Measurements from ENCODE around the gene RTN4IP1.
"Not testable (repeated sequence)": the region's sequence is repeated elsewhere in the genome, so short reads cannot be mapped to it uniquely, and the experiment has no call there.

Gene RTN4IP1

GRCh38 chr6:106637717-106638341 lies 8.5 kb upstream of the RTN4IP1 start:
- Mint-ChIP-seq H3K4me1 (ENCODE audit: low read depth) (peaks cover 48% of the 10 kb centered on the region), H3K4me3 (no peak overlapping the region), H3K27ac (peak overlapping the region; percentile 33), H3K9me3 (no peaks in the 10 kb centered on the region), H3K36me3 (ENCODE audit: low read depth) (peaks cover 45% of the 10 kb centered on the region), H3K27me3 (no peaks in the 10 kb centered on the region)

GRCh38 chr6:106637051-106637716 lies 7.9 kb upstream of the RTN4IP1 start:
- Mint-ChIP-seq H3K27ac (peak overlapping the region; percentile 33), H3K4me3 (peak overlapping the region; percentile 18), H3K4me1 (ENCODE audit: low read depth) (peaks cover 53% of the 10 kb centered on the region), H3K9me3 (no peaks in the 10 kb centered on the region), H3K27me3 (no peaks in the 10 kb centered on the region), H3K36me3 (ENCODE audit: low read depth) (peaks cover 43% of the 10 kb centered on the region)

DNA sequence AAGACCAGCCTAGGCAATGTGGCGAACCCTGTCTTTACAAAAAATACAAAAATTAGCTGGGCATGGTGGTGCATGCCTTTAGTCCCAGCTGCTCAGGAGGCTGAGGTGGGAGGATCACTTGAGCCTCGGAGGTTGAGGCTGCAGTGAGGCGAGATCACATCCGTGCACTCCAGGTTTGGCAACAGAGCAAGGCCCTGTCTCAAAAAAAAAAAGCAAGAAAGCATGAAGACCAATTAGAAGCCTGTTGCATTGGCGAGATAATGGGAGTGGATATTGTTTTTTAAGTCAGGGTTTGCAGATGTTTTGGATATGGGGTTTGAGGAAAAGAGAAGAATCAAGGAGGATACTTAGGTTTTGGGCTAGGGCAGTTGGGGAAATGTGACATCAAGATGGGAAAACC lies 5.3 kb upstream of the RTN4IP1 start:
- no peaks in the 10 kb centered on the region for H3K9me3 Mint-ChIP-seq
- peak overlapping the region; percentile 63 for H3K27ac Mint-ChIP-seq
- H3K4me1 Mint-ChIP-seq (ENCODE audit: low read depth) = peaks cover 67% of the 10 kb centered on the region
- no peak overlapping the region for H3K4me3 Mint-ChIP-seq
- peaks cover 40% of the 10 kb centered on the region for H3K36me3 Mint-ChIP-seq (ENCODE audit: low read depth)
- no peaks in the 10 kb centered on the region for H3K27me3 Mint-ChIP-seq

DNA sequence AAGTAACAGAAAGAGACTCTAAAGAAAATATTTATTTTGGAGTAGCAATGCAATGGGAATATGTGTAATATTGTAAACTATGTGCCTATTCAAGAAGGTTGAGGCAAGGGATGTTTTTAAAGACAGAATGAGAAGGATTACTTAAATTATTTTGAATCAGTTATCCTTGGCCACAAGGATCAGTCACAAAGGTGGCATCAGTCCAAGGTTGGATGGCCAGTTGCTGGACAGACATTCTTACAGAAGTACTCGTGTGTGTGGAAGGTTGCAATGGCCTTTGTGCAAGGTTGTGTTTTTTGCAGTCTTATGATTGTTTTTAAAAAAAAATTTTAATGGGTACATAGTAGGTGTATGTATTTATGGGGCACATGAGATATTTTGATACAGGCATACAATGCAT lies 2.0 kb upstream of the RTN4IP1 start:
- Mint-ChIP-seq H3K36me3 (ENCODE audit: low read depth) (peaks cover 27% of the 10 kb centered on the region), H3K9me3 (no peaks in the 10 kb centered on the region), H3K27me3 (no peaks in the 10 kb centered on the region), H3K27ac (no peak overlapping the region), H3K4me3 (no peak overlapping the region), H3K4me1 (ENCODE audit: low read depth) (peaks cover 59% of the 10 kb centered on the region)

DNA sequence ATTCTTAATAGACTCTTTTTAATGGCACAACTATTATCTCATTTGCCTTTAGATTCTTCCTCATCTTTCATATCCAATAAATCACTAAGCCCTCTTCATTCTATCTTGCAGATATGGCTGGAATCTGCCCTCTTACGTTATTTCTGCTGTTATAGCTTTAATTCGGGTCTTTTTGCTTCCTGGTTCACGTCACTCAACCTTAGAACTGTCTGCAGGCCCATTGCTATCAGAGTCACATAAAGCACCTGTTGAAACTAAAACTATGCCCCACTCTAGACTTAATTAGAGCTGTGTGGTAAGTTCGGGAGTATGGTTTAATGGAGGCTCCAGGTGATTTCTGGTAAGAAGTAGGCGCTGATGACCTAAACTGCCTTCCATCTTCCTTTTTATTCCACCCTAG lies 1.1 kb upstream of the RTN4IP1 start:
- Mint-ChIP-seq H3K27me3 (no peaks in the 10 kb centered on the region), H3K27ac (peak overlapping the region; percentile 93), H3K4me1 (ENCODE audit: low read depth) (peaks cover 64% of the 10 kb centered on the region), H3K36me3 (ENCODE audit: low read depth) (peaks cover 27% of the 10 kb centered on the region), H3K9me3 (no peaks in the 10 kb centered on the region), H3K4me3 (peak overlapping the region; percentile 92)

GRCh38 chr6:106629859-106630163 lies 513 bp upstream of the RTN4IP1 start:
- Mint-ChIP-seq H3K4me3 (peak overlapping the region; percentile 92), H3K9me3 (no peaks in the 10 kb centered on the region), H3K27me3 (no peaks in the 10 kb centered on the region), H3K4me1 (ENCODE audit: low read depth) (peaks cover 58% of the 10 kb centered on the region), H3K36me3 (ENCODE audit: low read depth) (peaks cover 22% of the 10 kb centered on the region), H3K27ac (peak overlapping the region; percentile 93)

DNA sequence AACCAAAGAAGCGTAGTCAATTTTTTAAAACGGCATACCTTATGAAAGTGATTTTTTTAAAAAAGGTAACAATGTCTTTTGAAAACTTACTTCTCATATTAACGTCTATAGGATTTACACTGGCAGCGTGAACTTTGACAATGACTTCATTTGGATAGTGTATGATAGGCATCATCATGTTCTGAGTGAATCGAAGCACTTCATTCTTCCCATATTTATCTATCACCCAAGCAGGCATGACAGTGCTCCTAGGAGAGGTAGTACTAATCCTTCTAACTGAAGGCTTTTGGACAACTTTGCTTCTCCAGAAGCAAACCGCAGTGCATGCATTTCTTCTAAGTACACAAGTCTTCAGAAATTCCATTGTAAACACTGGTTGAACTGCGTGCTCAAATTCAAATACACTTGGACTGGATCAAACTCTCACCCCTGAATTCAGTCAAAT lies 618 bp downstream of the RTN4IP1 start:
- Mint-ChIP-seq H3K4me1 (ENCODE audit: low read depth) (peaks cover 50% of the 10 kb centered on the region), H3K4me3 (peak overlapping the region; percentile 92), H3K27ac (peak overlapping the region; percentile 93), H3K27me3 (no peaks in the 10 kb centered on the region), H3K9me3 (no peaks in the 10 kb centered on the region), H3K36me3 (ENCODE audit: low read depth) (peaks cover 12% of the 10 kb centered on the region)

GRCh38 chr6:106627760-106628159 lies 1.5 kb downstream of the RTN4IP1 start:
- H3K27ac Mint-ChIP-seq = peak overlapping the region; percentile 45
- peak overlapping the region; percentile 92 for H3K4me3 Mint-ChIP-seq
- H3K27me3 Mint-ChIP-seq, H3K9me3 Mint-ChIP-seq: not testable (repeated sequence)
- H3K4me1 Mint-ChIP-seq (ENCODE audit: low read depth) = peaks cover 47% of the 10 kb centered on the region
- H3K36me3 Mint-ChIP-seq (ENCODE audit: low read depth) = peaks cover 15% of the 10 kb centered on the region

- H3K4me1 Mint-ChIP-seq (ENCODE audit: low read depth) = peaks cover 38% of the 10 kb centered on the region
- H3K9me3 Mint-ChIP-seq = no peaks in the 10 kb centered on the region
- H3K27me3 Mint-ChIP-seq = no peaks in the 10 kb centered on the region
- H3K27ac Mint-ChIP-seq = no peak overlapping the region
- peaks cover 14% of the 10 kb centered on the region for H3K36me3 Mint-ChIP-seq (ENCODE audit: low read depth)
- H3K4me3 Mint-ChIP-seq = no peak overlapping the region
These were observed 2.8 kb downstream of the RTN4IP1 start for GRCh38 chr6:106626485-106626884.

GRCh38 chr6:106623039-106623438 lies 6.3 kb downstream of the RTN4IP1 start:
- Mint-ChIP-seq H3K4me3 (no peak overlapping the region), H3K27ac (no peak overlapping the region)

DNA sequence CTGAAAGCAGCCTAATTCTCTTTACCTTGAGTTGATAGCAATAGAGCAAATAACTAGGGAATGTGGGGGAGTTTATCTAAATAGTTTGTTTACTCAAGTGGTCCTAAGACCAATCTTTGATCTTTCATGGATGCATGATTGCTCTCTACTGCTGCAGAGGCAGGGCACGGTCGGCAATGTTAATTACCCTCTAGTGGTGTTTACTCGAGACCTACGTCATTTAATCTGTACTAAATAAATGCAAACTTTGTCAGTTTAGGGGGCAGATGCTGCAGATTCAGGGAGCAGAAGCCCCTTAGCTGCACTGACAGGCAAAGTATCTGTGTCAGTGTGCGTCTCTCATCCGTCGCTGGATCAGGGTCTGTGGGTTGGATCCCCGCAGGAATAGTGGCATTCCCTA lies 6.9 kb downstream of the RTN4IP1 start:
- no peak overlapping the region for H3K27ac Mint-ChIP-seq
- no peak overlapping the region for H3K4me3 Mint-ChIP-seq
- H3K27me3 Mint-ChIP-seq = no peaks in the 10 kb centered on the region
- H3K9me3 Mint-ChIP-seq = no peaks in the 10 kb centered on the region
- H3K4me1 Mint-ChIP-seq (ENCODE audit: low read depth) = peaks cover 12% of the 10 kb centered on the region
- peaks cover 24% of the 10 kb centered on the region for H3K36me3 Mint-ChIP-seq (ENCODE audit: low read depth)

More at GRCh38 chr6:106623039-106623438, 6.3 kb downstream of the RTN4IP1 start:
- Mint-ChIP-seq H3K9me3 (no peaks in the 10 kb centered on the region), H3K36me3 (ENCODE audit: low read depth) (peaks cover 24% of the 10 kb centered on the region), H3K27me3 (no peaks in the 10 kb centered on the region), H3K4me1 (ENCODE audit: low read depth) (peaks cover 15% of the 10 kb centered on the region)

DNA sequence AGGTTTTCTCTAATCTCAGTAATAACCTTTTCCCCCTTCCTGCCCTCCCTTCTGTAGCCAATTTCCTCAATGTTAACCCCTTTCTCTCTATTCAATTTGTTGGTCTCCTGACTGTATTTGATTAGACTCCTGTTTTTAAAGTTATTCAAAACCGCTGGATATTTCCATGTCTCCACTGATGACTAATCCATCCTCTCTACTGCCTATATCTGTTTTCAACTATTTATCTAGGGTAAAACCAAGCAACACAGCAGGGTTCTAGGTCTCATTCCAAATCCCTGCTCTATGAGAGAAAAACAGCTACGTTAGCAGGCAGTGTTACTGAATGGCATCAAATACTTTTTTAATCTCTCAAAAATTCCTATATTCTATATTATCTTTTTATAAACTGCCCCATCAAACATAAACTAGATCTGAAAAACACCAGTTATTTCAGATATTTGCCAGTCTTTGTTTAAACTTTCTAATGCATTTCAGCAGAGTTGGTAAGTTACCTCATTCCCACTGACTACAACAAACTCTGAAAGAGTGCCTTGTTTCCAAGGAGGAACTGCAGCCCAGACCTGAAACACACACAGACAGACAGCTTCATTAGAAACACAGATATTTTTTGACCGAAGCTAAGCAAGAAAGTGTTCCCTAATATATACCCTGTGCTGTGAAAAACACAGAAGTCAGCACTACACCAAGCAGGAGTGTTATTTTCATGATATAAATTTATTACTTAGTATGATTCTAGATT lies 8.2 kb downstream of the RTN4IP1 start:
- Mint-ChIP-seq H3K4me1 (ENCODE audit: low read depth) (peaks cover 4% of the 10 kb centered on the region), H3K4me3 (no peak overlapping the region), H3K9me3 (no peaks in the 10 kb centered on the region), H3K27ac (no peak overlapping the region), H3K36me3 (ENCODE audit: low read depth) (peaks cover 24% of the 10 kb centered on the region), H3K27me3 (no peaks in the 10 kb centered on the region)

DNA sequence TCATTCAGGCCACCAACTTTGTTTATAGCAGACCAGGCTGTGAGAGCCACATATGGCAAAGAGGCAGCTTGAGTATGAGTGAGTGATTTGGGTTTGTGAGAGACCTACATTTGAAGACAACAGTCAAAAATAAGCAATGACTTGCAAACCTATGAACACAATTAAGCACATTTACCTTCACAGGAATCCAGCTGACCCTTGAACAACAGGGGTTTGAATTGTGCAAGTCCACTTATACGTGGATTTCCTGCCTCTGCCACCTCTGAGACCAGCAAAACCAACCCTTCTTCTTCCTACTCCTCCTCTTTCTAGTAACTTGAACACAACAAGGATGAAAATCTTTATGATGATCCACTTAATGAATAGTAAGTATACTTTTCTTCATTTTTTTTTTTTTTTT lies 10.1 kb downstream of the RTN4IP1 start:
- Mint-ChIP-seq H3K4me3 (no peak overlapping the region), H3K27ac (no peak overlapping the region), H3K27me3 (no peaks in the 10 kb centered on the region), H3K9me3 (no peaks in the 10 kb centered on the region), H3K4me1 (ENCODE audit: low read depth) (peaks cover 3% of the 10 kb centered on the region), H3K36me3 (ENCODE audit: low read depth) (peaks cover 27% of the 10 kb centered on the region)

- Mint-ChIP-seq H3K9me3 (no peaks in the 10 kb centered on the region), H3K27me3 (no peaks in the 10 kb centered on the region), H3K4me3 (no peak overlapping the region), H3K27ac (no peak overlapping the region), H3K4me1 (ENCODE audit: low read depth) (peaks cover 12% of the 10 kb centered on the region), H3K36me3 (ENCODE audit: low read depth) (peaks cover 28% of the 10 kb centered on the region)
These were observed 11.0 kb downstream of the RTN4IP1 start for GRCh38 chr6:106618324-106618723.

DNA sequence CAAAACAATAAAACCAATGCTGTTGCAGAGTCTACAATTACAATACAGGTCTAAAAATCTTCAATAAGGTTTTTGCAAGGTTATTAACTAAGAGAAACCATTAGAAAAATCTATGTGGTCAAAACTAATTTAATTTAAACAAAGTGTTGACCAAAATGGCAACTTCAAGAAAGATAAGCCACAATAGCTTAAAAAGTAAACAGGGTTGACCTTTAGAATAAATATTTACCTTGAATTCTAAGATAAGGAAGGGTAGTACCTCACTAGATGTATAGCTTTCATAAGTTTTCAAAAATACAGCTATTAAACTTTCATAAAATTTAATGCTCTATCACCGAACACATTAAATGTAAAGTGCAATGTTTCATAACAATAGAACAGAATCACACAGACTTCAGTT lies 11.4 kb downstream of the RTN4IP1 start:
- Mint-ChIP-seq H3K4me1 (ENCODE audit: low read depth) (peaks cover 17% of the 10 kb centered on the region), H3K27ac (no peak overlapping the region), H3K36me3 (ENCODE audit: low read depth) (peaks cover 28% of the 10 kb centered on the region)

More for the DNA sequence above, 11.4 kb downstream of the RTN4IP1 start:
- no peaks in the 10 kb centered on the region for H3K27me3 Mint-ChIP-seq
- no peaks in the 10 kb centered on the region for H3K9me3 Mint-ChIP-seq
- no peak overlapping the region for H3K4me3 Mint-ChIP-seq

Data from stimulated activated naive CD8-positive, alpha-beta T cell treated with anti-CD3 and anti-CD28 coated beads, Interleukin-15, Interleukin-2, amounts not matched to agents 100 ng/mL and 50 ng/mL, for 24 hours (primary cell).